GM10266 (cell line): Measurements from ENCODE around the gene AP1S2.
A peak's percentile ranks its signal among the peaks of the same experiment; 100 is the strongest.

Experiments used
- DNase-seq: peaks from one replicate; pipeline ENCODE4 v3.0.0; 2012; ENCODE audit errors: extremely low spot score
- TF ChIP-seq, protein P1 (sequence below): IDR thresholded peaks from 2 replicates; pipeline ENCODE4 v1.5.1; 2012; ENCODE audit warnings: mild to moderate bottlenecking, low read depth; ENCODE audit not compliant: control insufficient read depth, insufficient read depth; ENCODE audit errors: missing control alignments

Gene AP1S2

DNA sequence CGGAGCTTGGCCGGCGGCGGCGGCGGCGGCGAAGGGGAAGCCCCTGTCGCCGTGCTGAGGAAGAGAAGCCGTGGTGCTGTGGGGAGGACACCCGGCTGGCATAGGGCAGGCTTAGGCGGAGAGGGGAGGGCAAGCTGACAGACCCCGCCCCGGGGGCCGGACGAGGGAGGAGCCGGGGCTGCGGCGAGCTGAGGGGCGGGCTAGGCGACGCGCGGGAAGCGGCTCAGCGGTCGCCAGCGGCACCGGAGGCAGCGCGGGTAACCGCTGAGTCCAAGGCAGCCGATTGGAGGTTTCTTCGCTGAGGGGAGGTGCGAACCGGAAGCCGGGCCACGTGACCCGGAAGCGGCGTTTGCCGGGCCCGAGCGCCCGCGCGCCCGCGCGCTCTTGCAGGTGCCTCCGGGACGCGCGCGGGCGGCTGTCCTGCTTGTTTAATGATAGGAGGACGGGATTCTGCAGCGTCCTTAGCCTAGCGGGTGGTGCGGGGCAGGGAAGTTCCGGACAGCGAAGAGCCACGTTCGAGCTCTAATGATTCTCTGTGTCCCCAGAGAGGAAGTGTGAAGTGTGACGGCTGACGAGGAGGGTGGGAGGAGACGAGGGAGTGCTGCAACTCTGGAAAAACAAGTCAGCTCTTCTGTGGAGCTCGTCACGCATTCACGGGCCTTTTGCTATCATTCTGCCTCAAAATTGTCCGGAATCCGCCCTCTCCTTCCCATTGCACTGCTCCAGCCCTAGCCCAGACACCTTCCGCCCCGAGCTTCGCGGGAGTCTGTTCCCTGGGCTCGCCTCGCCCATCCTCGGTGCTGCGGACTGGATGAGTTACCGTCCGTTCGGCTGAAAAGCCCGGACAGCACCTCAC lies at the start of gene AP1S2:
TSS of gene AP1S2 (minus strand) at position 102 of the 856 bp plus-strand sequence. CDS start 2,289 bp downstream, outside the sequence.
- DNase-seq: peak; percentile 91
- TF ChIP-seq, protein P1, sequence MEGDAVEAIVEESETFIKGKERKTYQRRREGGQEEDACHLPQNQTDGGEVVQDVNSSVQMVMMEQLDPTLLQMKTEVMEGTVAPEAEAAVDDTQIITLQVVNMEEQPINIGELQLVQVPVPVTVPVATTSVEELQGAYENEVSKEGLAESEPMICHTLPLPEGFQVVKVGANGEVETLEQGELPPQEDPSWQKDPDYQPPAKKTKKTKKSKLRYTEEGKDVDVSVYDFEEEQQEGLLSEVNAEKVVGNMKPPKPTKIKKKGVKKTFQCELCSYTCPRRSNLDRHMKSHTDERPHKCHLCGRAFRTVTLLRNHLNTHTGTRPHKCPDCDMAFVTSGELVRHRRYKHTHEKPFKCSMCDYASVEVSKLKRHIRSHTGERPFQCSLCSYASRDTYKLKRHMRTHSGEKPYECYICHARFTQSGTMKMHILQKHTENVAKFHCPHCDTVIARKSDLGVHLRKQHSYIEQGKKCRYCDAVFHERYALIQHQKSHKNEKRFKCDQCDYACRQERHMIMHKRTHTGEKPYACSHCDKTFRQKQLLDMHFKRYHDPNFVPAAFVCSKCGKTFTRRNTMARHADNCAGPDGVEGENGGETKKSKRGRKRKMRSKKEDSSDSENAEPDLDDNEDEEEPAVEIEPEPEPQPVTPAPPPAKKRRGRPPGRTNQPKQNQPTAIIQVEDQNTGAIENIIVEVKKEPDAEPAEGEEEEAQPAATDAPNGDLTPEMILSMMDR: no peak

DNA sequence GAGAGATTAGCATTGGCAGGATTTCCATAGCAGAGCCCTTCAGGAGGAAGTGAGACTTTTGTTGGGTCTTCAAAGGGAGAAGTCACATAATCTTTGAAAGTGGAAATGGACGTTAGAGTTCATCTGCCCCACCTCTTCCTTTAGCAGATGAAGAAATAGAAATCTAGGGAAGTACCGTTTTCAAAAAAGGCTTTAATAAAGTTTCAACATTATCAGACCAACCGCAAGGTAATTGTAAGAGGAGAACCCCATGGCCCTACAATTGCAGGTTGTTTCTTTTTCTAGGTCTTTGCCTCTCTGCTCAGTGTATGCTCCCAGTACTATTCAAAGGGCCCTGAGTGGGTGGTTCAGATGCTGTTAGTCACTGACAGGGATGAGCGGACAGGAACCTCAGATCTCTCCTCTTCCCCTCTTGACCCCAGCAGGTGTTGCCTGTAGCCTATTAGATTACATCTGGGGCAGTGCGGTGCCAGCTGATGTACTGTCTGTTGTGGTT lies 48.6 kb upstream of the AP1S2 start:
- peak; percentile 32 for DNase-seq
- TF ChIP-seq, protein P1: no peak

DNA sequence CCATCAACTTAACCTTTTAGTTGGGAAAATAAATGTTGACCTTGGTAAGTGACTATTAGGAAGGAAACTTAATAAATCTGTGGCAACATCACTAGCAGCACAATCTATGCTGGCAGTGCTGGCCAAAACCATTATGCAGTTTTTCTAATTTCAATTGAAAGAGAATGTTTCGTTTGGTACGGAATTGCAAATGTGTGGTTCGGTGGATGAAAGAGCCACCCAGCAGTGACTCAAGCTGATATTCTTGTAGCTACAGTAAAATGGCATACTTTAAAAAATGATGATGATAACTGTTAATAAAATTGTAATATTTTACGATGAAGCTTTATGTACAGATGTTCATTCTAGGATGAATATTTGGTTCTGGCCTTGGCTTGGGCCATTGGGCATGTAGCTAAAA lies 40.7 kb upstream of the AP1S2 start:
- TF ChIP-seq, protein P1: no peak
- DNase-seq: no peak

DNA sequence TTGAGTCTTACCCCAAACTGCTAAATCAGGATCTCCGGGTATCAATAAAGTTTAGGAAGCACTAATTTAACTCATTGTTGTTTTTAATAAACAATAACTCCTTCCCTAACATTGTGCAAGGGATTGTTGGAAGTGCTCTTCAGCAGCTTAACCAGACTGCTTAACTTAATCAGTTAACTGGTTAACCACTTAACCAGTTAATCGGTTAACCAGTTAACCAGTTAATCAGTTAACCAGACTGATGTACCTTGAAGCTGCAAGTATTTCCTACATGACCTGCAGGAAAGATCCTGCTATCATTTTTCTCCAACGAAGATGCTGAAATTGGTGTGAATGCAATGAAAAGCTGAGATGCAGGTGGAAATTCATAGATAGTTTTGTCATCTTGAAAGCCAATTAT lies 40.1 kb upstream of the AP1S2 start:
- no peak for DNase-seq
- TF ChIP-seq, protein P1: no peak

DNA sequence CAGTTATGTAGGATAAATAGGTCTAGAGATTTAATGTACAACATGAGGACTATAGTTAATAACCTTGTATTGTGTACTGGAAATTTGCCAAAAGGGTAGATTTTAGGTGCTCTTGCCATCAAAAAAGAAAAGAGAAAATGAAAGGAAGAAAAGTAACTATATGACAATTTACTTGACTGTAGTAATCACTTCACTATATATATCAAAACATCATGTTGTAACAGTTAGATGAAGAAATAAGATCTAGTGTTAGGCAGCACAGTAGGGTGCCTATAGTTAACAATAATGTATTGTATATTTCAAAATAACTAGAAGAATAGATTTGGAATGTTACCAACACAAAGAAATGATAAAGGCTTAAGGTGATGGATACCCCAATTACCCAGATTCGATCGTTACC lies 35.9 kb upstream of the AP1S2 start:
- TF ChIP-seq, protein P1: no peak
- DNase-seq: no peak

DNA sequence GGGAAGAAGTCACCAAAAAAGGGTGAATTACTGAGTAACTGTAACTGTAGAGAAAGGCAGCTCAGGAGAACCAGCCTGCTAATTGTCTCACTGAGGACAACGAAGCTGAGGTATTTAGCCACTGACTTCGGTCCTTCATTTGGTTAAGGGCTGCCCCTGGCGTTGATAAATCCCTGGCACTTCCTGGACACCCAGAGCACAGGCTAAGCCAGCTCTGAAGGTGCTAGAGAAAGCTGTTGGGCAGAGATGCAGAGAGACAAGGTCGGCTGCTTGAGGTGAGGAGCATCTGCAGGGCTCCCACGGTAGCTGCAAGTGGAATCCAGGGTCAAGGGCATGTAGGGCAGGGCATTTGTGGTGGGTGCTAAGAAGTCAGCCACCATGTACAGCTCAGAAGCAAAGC lies 33.4 kb upstream of the AP1S2 start:
- DNase-seq: no peak
- TF ChIP-seq, protein P1: no peak

DNA sequence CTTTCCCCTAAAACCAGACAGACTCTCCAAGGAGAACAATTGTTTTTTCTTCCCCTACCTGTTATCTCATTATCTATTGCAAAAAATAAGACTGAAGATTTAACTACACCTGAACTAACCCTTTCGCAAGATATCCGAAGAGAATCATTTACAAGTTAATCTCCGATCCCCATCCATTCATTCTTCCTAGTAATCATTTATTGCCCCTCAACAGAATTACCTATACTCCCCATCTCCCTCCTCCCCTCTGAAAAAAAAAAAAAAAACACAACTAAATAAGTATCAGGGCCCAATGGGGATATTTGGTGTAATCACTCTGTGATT lies 28.9 kb upstream of the AP1S2 start:
- TF ChIP-seq, protein P1: no peak
- DNase-seq: no peak
